H1 (cell line): ENCODE results near the gene LRRK1. TPM values are rescaled to one million over a fixed set of nuclear protein-coding genes. Genes with fewer than 3 reads are reported as not detected.

ENCODE experiments used
- CTBP2 ChIP-seq: IDR thresholded peaks from 2 replicates; pipeline ENCODE4 v1.7.0; 2011; ENCODE audit warnings: borderline replicate concordance, mild to moderate bottlenecking, moderate library complexity, mixed read lengths, low read length; ENCODE audit not compliant: insufficient read depth, insufficient read length
- HDAC6 ChIP-seq: IDR thresholded peaks from one replicate; pipeline ENCODE4 v1.7.1; 2012; ENCODE audit warnings: low read depth, mild to moderate bottlenecking, inconsistent platforms, low read length, moderate library complexity
- JUND ChIP-seq: IDR thresholded peaks from 2 replicates; pipeline ENCODE4 v1.6.1; 2011; ENCODE audit warnings: mild to moderate bottlenecking, improper control_type of control experiment, low read length
- MAFK ChIP-seq: IDR thresholded peaks from 2 replicates; pipeline ENCODE4 v1.6.1; 2012; ENCODE audit warnings: low read depth, mild to moderate bottlenecking, improper control_type of control experiment, low read length
- NRF1 ChIP-seq: IDR thresholded peaks from 2 replicates; pipeline ENCODE4 v1.6.1; 2011; ENCODE audit warnings: mild to moderate bottlenecking, low read depth, low read length, improper control_type of control experiment
- SAP30 ChIP-seq: fragments of 300-600 bp; sonication (generic); IDR thresholded peaks from 2 replicates; pipeline ENCODE4 v1.7.1; 2012; ENCODE audit warnings: low read length, moderate library complexity, mild to moderate bottlenecking, inconsistent platforms; ENCODE audit not compliant: insufficient read depth, insufficient replicate concordance
- SIN3A ChIP-seq, 2 experiments: IDR thresholded peaks in 1 of 2; conservative IDR thresholded peaks in 1 of 2; 2 replicates each; pipeline ENCODE4 v1.6.1; 2011 to 2012; ENCODE audit warnings: low read length in 2 of 2, improper control_type of control experiment in 1 of 2, low read depth in 1 of 2, mild to moderate bottlenecking in 1 of 2
- TBP ChIP-seq: IDR thresholded peaks from 2 replicates; pipeline ENCODE4 v1.6.1; 2011; ENCODE audit warnings: low read depth, low read length, improper control_type of control experiment
- ZNF274 ChIP-seq: IDR thresholded peaks from 2 replicates; pipeline ENCODE4 v1.7.0; 2012; ENCODE audit warnings: low read length, borderline replicate concordance; ENCODE audit errors: extremely low read depth
- polyA plus RNA-seq, 7 experiments: library from polyadenylated mRNA; depleted of rRNA in 3 of 7; stranded (reverse) in 5 of 7; unstranded in 2 of 7; fragments of >200 nt in 5 of 7; fragments of 200-250 nt in 2 of 7; gene quantifications; 1 replicate in 5 of 7; 2 replicates in 1 of 7; 4 replicates in 1 of 7; pipeline versions ENCODE4 v1.2.1 to v1.2.3, GENCODE V29; 2011 to 2013; ENCODE audit warnings: missing spikeins in 2 of 7, mixed read lengths in 2 of 7
- total RNA-seq: library from RNA; stranded (reverse); fragmentation: NEBNext Ultra II Directional; extraction: Animal tissue kit (Norgen Biotek cat#: 25700); gene quantifications from 2 replicates; pipeline ENCODE4 v1.2.1, GENCODE V29; 2021

The LRRK1 gene
- total and polyA plus RNA-seq, 2 of the 8 experiments (the other 6 are each of a cell fraction or from before 2014, with no cell fraction given): 1.2 to 3.6 TPM

- no peak for TF ChIP-seq MAFK
- no peak for TF ChIP-seq JUND
- TF ChIP-seq SAP30: no peak
- TF ChIP-seq CTBP2: no peak
- no peak for TF ChIP-seq SIN3A (conservative IDR thresholded peaks at IDR 0.05 in 1 of 2, IDR thresholded peaks at IDR 0.05 in 1 of 2; ENCODE audit: low read depth in 1 of 2, low read length in 2 of 2)
- no peak for TF ChIP-seq ZNF274
- no peak for TF ChIP-seq TBP
- TF ChIP-seq NRF1: no peak
- TF ChIP-seq HDAC6: no peak
Measured at GRCh38 chr15:101058735-101059134, 139.6 kb downstream of the LRRK1 start (continued).
